HS-5 (cell line): ENCODE results near the gene FBN3.
"Not testable (repeated sequence)": the region's sequence is repeated elsewhere in the genome, so short reads cannot be mapped to it uniquely, and the experiment has no call there.

Source experiments
- DNase-seq: peaks from one replicate; pipeline ENCODE4 v3.0.0-alpha.2; 2012; ENCODE audit warnings: low read depth

The FBN3 gene

DNA sequence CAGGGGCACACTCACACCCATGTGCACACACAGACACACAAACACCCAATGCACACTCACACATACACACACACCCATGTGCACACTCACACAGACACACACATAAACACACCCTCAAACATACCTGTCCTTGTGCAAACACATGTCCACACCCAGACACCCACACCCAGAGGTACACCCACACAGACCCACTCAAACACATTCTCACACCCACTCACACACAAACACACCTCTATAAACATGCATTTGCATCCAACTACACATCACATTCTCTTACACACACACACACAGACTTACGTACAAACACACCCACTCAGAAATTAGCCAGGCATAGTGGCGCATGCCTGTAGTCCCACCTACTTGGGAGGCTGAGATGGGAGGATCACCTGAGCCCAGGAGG, 31.4 kb downstream of the FBN3 start:
- no peak for DNase-seq

DNA sequence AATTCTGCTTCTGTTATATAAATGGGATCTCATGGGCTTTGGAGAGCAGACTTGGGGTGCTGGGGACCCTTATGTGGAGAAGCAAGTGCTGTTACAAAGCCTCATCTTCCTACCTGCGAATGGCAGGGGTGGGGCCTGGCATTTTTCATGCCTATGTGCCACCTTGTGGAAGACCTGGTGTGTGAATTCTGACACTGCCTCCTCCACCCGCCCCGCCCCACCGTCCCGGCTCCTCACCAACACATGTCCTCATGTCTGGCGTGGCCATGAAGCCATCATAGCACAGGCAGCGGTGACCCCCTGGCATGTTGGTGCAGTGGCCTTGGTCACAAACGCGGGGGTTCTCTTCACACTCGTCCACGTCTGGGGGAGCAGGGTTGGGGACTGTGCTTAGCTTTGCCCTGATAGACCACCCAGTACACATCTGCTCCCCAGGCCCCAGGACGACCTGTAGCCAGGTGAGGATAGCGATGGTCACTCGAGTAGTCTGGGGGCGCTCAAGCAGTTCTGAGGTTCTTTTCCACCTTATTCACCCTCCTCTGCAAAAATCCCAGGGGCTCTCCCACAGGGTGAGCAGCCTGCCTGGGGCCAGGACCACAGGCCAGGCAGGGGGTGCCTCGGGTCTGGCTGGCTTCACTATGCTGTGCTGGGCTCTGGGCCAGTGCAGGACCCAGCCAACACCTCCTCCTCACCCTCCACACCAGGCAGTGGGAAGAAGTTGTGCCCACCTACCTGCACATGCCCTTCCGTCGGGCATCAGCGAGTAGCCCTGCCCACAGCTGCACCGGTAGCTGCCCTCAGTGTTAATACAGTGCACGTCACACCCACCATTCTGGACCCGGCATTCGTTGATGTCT, 32.7 kb downstream of the FBN3 start:
- no peak for DNase-seq

DNA sequence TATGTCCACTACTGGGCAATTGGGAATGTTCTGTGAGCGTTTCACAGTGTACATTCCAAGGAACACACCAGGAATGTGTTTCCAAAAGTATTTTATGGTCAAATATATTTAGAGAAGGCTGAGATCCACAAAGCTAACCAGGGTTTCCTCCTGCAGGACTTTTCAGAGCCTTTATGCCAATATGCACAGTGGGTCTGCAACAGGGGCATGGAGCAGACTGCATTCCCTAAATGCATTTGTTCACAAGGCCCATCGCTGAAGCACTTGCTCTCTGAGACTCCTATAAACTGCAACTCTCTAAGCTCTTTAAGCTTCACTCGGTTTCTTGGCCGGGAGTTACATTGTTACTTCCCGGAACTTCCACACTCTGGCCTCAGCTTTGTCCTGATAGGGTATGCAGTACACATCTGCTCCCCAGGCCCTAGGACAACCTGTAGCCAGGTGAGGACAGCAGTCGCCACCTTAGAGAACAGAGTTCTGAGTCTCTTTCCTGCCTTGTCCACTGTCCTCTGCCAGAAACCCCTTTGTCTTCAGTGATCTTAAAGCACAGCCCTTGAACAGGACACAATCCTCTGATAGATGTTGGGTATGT, 33.5 kb downstream of the FBN3 start:
- no peak for DNase-seq

DNA sequence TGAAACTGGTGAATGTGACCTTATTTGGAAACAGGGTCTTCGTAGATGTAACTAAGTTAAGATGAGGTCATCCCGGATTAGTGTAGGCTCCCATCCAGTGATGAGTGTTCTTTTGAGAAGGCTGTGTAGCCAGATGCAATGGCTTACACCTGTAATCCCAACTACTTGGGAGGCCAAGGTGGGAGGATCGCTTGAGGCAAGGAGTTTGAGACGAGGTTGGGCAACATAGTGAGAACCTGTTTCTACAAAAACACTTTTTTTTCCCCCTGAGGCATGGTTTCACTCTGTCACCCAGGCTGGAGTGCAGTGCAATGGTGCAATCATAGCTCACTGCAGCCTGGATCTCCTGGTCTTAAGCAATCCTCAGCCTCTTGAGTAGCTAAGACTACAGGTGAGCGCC, 36.4 kb downstream of the FBN3 start:
- no peak for DNase-seq

DNA sequence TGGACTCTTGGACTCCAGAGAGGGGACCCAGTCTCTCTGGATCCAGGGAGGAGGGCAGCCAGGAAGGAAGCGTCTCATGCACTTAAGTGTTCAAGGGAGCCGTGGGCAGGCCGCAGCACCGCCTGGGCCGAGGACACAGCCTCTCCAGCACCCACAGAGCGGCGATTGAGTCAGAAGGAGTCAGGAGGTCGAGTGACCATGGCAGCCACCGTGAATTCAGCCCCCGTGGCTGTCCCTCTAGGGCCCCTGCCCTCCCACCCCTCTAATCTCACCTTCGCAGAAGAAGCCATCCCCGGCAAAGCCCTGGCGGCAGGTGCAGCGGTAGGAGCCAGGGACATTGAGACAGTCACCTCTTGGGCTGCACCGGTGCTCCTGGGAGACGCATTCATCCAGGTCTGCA, 38.0 kb downstream of the FBN3 start:
- DNase-seq, result no peak

DNA sequence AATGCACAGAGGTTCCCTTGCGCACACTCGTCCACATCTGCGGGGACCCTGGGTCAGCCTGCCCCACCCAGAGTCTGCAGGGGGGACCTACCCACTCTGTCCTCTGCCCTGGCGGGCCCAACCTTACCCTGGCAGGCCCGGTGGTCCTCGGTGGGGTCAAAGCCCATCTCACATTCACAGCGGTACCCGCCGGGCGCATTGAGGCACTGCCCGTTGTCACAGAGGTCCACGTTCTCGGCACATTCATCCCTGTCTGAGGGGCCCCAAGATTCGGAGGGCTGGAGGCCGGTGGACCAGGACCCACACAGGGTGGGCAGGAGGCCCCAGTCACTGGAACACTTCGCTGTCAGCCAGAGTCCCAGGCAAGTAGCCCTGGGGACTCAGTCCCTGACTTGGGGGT, 38.5 kb downstream of the FBN3 start:
- no peak for DNase-seq

DNA sequence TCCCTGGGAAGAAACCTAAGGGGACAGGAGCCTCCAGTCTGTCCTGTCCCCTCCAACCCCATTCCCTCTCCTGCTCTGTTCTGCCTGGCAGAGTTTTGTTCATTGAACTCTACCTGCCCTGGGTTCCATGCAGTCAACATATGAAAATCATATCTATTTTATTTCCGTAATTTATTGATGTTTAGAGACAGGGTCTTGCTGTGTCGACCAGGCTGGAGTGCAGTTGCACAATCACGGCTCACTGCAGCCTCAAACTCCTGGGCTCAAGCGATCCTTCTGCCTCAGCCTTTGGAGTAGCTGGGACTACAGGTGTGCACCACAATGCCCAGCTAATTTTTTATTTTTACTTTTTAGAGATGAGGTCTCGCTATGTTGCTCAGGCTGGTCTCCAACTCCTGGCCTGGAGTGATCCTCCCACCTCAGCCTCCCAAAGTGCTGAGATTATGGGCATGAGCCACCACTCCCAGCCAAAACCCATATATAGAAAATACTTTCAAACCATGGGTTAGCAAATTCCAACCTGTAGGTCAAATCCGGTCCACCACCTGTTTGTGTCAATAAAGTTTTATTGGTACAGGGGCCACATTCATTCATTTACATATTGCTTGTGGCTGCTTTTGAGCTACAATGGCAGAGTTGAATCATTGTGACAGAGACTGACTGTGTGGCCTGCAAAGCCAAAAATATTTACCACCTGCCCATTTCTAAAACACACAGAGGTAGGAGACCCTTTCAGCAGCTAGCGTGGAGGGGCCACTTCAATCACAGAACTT, 39.3 kb downstream of the FBN3 start:
- no peak for DNase-seq

DNA sequence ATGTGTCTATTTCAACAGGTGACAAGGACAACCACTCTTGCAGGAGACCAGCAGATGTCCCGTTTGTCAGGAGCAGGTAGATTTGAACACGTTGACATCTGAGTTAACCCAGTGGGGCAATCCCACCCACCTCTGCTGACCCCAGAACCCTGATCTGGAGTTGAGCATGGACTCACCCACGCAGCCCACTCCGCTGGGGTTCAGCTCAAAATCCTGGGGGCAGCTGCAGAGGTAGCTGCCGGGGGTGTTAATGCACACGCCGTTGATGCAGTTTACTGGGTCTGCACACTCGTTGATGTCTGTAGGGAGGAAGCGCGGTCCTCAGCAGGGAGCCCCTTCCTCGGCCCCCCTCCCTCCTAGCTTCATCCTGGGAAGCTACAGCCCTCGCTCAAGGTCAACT, 39.9 kb downstream of the FBN3 start:
- no peak for DNase-seq

DNA sequence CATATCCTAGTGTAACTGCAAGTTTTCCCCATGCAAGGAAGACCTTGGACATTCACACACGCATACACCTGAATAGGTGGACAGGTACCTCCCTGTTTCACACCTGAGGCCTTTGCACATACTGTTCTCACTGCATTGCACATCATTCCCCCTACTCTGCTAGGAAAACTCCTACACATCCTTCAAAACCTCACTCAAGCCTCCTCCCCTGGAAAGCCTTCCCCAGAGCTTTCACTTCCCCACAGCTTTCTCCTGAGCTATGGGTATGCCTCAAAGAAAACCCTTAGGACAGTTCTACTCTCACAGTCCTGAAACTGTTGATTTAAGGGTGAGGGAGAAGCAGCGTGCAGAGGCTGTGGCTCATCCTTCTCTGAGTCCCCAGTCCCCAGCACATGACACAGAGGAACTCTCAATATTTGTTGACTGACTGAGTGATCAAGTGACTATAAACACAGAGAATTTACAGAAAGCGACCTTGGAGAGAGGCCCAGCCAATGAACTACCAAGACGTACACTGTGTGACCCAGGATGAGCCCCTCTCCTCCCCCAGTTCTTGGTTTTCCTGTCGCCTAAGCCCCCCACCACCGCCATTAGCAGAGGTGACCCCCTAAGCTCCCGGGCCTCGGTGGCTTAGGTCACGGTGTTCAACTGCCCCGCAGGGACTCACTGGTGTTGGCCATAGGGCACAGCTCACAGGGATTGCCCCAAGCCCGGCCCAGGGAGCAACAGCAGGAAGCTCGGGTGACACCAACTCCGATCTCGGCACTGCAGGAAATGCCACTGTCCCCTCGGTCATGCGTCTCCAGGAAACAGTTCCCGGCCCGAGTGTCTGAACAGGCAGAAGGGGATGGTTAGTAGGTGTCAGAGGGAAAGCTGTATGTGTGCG, 40.6 kb downstream of the FBN3 start:
- DNase-seq, result no peak

DNA sequence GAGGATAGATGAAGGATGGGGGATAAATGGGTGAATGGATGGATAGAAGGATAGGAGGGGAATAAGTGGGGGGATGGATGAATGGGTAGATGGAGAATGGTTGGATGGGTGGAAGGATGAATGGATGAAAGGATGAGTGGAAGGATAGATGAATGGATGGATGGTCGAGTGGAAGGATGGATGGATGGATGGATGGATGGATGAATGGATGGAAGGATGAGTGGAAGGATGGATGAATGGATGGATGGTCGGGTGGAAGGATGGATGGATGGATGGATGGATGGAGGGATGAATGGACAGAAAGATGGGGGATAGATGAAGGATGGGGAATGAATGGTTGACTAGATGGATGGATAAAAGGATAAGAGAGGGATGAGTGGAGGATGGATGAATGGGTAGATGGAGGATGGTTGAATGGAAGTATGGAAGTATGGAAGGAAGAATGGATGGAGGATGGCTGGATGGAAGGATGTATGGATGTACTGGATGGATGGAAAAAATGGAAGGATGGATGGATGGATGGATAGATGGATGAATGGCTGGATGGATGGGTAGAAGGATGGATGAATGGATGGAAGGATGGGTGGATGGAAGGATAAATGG, 42.0 kb downstream of the FBN3 start:
- no peak for DNase-seq

DNA sequence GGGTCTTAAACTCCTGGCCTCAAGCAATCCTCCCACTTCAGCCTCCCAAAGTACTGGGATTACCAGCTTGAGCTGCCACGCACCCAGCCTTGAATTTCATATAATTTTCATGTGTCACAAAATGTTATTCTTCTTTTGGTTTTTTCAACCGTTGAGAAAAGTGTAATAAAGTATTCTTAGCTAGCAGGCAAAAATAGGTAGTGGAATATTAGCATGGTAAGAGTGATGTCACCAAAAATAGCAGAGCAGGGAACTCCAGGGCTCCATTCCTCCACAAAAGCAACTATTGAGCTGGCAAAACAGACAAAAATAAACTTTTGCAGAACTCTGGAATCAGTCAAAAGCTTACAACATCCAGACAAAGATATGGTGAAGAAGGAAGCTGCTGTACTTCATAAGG, 43.9 kb downstream of the FBN3 start:
- no peak for DNase-seq

DNA sequence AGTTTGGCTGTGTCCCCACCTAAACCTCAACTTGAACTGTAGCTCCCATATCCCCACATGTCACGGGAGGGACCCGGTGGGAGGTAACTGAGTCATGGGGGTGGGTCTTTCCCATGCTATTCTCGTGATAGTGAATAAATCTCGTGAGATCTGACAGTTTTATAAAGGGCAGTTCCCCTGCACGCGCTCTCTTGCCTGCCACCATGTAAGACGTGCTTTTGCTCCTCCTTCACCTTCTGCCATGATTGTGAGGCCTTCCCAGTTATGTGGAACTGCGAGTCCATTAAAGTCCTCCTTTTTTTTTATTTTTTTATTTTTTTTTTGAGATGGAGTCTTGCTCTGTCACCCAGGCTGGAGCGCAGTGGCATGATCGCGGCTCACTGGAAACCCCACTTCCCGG, 47.5 kb downstream of the FBN3 start:
- DNase-seq, result not testable (repeated sequence)

DNA sequence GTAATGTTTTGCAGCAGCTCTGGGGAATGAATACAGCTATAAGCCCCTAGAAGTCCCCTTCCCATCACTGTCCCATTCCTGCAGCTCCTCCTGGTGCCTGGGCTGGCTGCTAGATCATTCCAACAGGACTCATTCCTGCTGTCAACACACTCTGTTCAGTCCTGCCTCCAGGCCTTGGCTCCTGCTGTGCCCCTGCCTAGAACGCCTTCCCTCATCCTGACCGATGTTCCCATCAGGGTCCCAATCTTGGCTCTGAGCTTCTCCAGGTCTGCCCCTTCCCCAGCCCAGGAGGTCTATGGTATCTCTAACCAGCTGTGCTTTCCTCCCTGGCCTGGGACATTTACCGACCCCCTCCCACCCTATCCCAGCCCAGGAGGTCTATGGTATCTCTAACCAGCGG, 48.1 kb downstream of the FBN3 start:
- DNase-seq, result no peak

DNA sequence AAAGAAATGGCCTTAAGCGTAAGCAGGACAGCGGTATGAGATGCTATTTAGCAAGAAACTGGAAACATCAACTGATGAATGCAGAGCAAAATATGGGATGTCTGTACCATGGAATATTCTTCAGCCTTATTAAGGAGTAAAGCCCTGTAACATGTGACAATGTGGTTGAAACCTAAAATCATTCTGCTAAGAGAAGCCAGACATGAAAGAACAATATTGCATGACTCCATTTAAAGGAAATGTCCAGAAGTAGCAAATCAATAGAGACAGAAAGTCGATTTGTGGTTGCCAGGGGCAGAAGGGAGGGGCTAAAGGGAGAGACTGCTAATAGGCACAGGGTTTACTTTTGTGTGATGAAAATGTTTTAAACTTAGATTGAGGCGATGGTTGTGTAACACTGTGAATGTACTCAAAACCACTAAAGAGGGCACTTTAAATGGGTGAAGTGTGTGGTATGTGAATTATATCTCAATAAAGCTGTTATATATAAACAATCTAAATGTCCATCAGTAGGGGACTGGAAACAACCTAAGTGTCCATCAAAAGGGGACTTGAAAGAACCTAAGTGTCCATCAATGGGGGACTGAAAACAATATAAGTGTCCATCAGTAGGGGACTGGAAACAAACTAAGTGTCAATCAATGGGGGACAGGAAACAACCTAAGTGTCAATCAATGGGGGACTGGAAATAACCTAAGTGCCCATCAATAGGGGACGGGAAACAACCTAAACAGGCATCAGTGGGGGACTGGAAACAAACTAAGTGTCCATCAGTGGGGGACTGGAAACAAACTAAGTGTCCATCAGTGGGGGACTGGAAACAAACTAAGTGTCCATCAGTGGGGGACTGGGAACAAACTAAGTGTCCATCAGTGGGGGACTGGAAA, 51.5 kb downstream of the FBN3 start:
- DNase-seq, result no peak

DNA sequence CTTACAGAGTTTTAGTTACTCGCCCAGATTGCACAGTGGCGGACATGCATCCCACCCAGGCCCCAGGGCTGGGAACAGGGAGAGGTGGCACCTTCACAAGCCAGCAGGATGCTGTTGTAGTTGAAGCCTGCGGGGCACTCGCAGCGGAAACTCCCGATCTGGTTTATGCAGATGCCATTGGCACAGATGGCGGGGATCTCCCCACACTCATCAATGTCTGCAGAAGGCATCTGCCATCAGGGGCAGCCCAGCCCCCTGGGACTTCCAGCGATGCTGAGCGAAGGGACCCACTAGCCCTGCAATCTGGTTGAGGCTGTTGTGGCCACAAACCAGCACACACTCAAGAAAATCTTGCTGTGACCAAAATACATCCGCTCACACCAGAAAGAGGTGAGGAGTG, 52.2 kb downstream of the FBN3 start:
- no peak for DNase-seq

DNA sequence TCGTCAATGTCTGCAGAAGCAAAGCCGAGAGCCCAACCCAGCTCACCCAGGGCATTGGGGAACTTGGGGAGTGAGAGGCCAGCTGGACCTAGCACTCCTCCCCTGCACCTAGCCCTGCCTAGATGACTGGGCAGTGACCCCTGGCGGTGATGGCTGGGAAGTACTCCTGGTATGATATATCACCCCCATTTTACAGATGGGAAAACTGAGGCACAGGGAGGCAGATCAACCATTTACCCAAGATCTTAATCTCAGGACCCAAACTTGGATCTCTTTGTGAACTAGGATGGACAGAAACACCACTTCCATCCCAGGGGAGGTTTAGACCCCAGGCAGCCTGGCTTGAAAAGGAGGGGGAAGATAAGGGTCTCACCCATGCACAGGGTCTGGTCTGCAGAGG, 53.3 kb downstream of the FBN3 start:
- no peak for DNase-seq

DNA sequence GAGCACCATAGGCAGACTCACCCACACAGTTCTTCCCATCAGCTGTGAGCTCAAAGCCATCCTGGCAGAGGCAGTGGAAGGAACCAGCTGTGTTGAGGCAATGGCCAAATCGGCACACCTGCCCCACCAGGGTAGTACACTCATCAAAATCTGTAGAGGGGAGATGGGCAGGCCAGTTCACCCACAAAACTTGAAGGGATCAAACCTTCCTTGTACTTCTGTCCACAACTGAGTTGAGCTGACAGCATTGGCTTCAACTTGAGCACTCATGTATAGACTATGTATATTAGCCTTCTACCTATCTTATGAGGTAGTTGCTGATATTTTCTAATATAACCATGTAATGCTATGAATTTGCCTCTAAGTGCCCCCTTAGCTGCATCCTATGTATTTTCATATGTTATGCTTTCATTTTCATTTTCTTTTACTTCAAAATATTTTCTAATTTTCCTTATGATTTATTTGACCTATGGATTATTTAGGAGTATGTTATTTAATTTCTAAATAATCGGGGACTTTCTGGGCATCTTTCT, 54.0 kb downstream of the FBN3 start:
- no peak for DNase-seq

DNA sequence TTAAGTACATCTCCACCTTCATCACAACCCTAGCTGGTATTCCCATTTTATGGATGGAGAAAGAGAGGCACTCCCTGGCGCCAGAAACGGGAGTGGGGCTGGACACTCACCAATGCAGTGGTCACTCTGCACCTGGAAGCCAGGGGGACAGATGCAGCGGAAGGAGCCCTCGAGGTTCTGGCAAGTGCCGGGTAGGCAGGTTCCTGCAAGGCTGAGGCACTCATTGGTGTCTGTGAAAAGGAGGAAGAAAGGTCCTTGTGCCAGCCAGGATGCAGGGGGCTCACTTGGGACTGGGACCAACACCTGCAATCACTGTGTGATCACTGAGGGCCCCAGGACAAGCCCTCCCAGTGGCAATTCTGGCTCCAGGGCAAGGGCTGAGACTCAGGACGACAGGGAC, 55.1 kb downstream of the FBN3 start:
- DNase-seq, result no peak

DNA sequence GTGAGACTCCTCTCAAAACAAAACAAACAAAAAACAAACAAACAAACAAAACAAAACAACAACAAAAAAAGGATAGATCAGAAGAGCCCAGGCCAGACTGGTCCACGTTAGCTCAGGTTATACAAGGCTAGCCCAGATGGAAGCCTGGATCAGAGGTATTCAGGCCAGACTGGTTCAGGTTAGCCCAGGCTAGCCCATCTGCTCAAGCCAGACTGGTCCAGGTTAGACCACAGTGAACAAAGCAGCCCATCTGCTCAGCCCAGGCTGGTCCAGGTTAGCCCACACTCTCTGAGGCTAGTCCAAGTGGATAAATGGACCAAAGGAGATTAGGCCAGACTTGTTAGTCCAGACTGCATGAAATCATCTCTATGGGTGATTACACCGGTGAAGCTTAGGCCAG, 55.7 kb downstream of the FBN3 start:
- no peak for DNase-seq

DNA sequence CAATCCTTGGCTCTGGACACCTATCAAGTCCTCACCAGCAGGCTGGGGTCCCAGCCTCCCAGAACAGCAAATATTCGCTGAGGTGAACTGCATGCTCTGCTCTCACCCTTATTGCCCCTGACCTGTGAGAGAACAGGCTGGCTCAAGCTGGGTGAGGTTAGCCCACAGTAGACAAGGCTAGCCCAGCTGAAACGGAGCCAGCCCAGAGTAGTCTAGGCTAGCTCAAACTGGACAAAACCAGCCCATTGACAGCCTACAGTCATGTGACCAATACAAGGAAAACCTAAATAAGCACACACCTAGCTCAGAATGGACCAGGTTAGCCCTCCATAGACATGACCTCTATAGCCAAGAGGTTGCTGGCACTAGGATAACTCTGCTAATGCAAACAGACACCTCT, 58.4 kb downstream of the FBN3 start:
- DNase-seq, result no peak
